ENCODE results near the gene PHRF1. TPM values are rescaled to one million over a fixed set of nuclear protein-coding genes. Genes with fewer than 3 reads are reported as not detected.
A peak's percentile ranks its signal among the peaks of the same experiment; 100 is the strongest.

PHRF1 gene
- total and polyA plus RNA-seq, 9 of the 15 experiments (the other 6 are each of a cell fraction or from before 2014, with no cell fraction given): 0.07 to 37.2 (median 7.7) TPM

- TF ChIP-seq POLR2AphosphoS2 (IDR thresholded peaks at IDR 0.05; ENCODE audit: low read length): peak; percentile 85
- TF ChIP-seq, protein P1, sequence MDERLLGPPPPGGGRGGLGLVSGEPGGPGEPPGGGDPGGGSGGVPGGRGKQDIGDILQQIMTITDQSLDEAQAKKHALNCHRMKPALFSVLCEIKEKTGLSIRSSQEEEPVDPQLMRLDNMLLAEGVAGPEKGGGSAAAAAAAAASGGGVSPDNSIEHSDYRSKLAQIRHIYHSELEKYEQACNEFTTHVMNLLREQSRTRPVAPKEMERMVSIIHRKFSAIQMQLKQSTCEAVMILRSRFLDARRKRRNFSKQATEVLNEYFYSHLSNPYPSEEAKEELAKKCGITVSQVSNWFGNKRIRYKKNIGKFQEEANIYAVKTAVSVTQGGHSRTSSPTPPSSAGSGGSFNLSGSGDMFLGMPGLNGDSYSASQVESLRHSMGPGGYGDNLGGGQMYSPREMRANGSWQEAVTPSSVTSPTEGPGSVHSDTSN (CRISPR knock-in tag; IDR thresholded peaks at IDR 0.05; ENCODE audit: low read depth): peak; percentile 72
- TF ChIP-seq, protein P1 (tag; conservative IDR thresholded peaks at IDR 0.05; ENCODE audit: low read depth): 0 out of 2 replicates have a peak, but pooled peaks have one; percentile 12
- TF ChIP-seq PKNOX1 (IDR thresholded peaks at IDR 0.05): peak; percentile 92
- TF ChIP-seq ZKSCAN3 (CRISPR knock-in tag; IDR thresholded peaks at IDR 0.05): no peak
- TF ChIP-seq CHCHD3 (CRISPR knock-in tag; IDR thresholded peaks at IDR 0.05): no peak
- peak; percentile 48 for TF ChIP-seq POLR2G (IDR thresholded peaks at IDR 0.05; ENCODE audit: low read depth, low read length)
- no peak for TF ChIP-seq TRIM25 (IDR thresholded peaks at IDR 0.05; ENCODE audit: borderline replicate concordance)
- no peak for TF ChIP-seq U2AF1 (optimal IDR thresholded peaks at IDR 0.05; ENCODE audit: low read depth, low read length)
- no peak for TF ChIP-seq FUS (optimal IDR thresholded peaks at IDR 0.05; ENCODE audit: low read depth, low read length)
- TF ChIP-seq E2F4 (CRISPR knock-in tag; IDR thresholded peaks at IDR 0.05; ENCODE audit: low read depth): no peak
These were observed 37.2 kb downstream of the PHRF1 start (continued) for GRCh38 chr11:613369-613968.

Measured in K562 (cell line).